Stimulated activated CD8-positive, alpha-beta memory T cell treated with anti-CD3 and anti-CD28 coated beads, Interleukin-4, amount 100 ng/mL, for 24 hours (primary cell): ENCODE results near the gene MIOS.
"Not testable (repeated sequence)": the region's sequence is repeated elsewhere in the genome, so short reads cannot be mapped to it uniquely, and the experiment has no call there.

Experiments
- DNase-seq: peaks from one replicate; pipeline ENCODE4 v3.0.0-alpha.2; 2020; ENCODE audit warnings: low read depth

MIOS gene

GRCh38 chr7:7554649-7555575 lies 11.8 kb upstream of the MIOS start:
- no peak for DNase-seq

GRCh38 chr7:7556852-7557251 lies 9.8 kb upstream of the MIOS start:
- DNase-seq, result no peak

GRCh38 chr7:7557252-7557651 lies 9.4 kb upstream of the MIOS start:
- no peak for DNase-seq

- not testable (repeated sequence) for DNase-seq
Observed at GRCh38 chr7:7561591-7561990, 5.1 kb upstream of the MIOS start.

- no peak for DNase-seq
Observed at GRCh38 chr7:7562736-7563135, 3.9 kb upstream of the MIOS start.

GRCh38 chr7:7563269-7563668 lies 3.4 kb upstream of the MIOS start:
- no peak for DNase-seq

GRCh38 chr7:7563813-7564212 lies 2.9 kb upstream of the MIOS start:
- no peak for DNase-seq

- no peak for DNase-seq
Observed at GRCh38 chr7:7564323-7564780, 2.3 kb upstream of the MIOS start.

GRCh38 chr7:7565018-7565680 lies 1.5 kb upstream of the MIOS start:
- no peak for DNase-seq

GRCh38 chr7:7565746-7566650 lies 686 bp upstream of the MIOS start:
- DNase-seq, result no peak

GRCh38 chr7:7567898-7568531 lies 1.3 kb downstream of the MIOS start:
- no peak for DNase-seq

- no peak for DNase-seq
Observed at GRCh38 chr7:7568553-7568952, 1.9 kb downstream of the MIOS start.

- DNase-seq, result no peak
Observed at GRCh38 chr7:7569081-7569527, 2.4 kb downstream of the MIOS start.

- no peak for DNase-seq
Observed at GRCh38 chr7:7569615-7570014, 2.9 kb downstream of the MIOS start.

GRCh38 chr7:7570584-7570983 lies 3.9 kb downstream of the MIOS start:
- no peak for DNase-seq

- no peak for DNase-seq
Observed at GRCh38 chr7:7573701-7574100, 7.0 kb downstream of the MIOS start.

- no peak for DNase-seq
Observed at GRCh38 chr7:7576344-7576743, 9.7 kb downstream of the MIOS start.

GRCh38 chr7:7577888-7578287 lies 11.2 kb downstream of the MIOS start:
- DNase-seq, result no peak

- DNase-seq, result no peak
Observed at GRCh38 chr7:7579638-7580037, 13.0 kb downstream of the MIOS start.

GRCh38 chr7:7581531-7582179 lies 15.0 kb downstream of the MIOS start:
- no peak for DNase-seq

GRCh38 chr7:7582596-7582995 lies 15.9 kb downstream of the MIOS start:
- no peak for DNase-seq
